HS-5 (cell line): ENCODE data around the gene GALK2.
"Not testable (repeated sequence)": the region's sequence is repeated elsewhere in the genome, so short reads cannot be mapped to it uniquely, and the experiment has no call there.

Source experiments
- DNase-seq: peaks from one replicate; pipeline ENCODE4 v3.0.0-alpha.2; 2012; ENCODE audit warnings: low read depth

GALK2 gene

DNA sequence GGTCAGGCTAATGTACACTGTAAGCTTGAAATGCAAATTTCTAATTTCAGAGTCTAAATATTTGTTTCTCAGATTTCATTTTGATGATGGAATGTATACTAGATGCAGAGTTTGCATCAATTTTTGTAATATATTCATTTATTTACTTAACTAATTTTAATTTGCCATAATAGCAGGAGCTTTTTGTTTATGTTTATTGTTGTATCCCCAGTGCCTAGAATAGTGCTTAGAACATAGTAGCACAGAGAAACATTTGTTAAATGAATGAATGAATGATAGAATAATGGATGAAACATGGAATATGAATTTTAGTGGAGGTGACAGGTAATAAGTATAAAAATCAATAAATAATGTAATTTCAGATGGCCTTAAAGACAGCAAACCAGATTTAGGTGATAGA is 5.2 kb upstream of the GALK2 start:
- DNase-seq: no peak

DNA sequence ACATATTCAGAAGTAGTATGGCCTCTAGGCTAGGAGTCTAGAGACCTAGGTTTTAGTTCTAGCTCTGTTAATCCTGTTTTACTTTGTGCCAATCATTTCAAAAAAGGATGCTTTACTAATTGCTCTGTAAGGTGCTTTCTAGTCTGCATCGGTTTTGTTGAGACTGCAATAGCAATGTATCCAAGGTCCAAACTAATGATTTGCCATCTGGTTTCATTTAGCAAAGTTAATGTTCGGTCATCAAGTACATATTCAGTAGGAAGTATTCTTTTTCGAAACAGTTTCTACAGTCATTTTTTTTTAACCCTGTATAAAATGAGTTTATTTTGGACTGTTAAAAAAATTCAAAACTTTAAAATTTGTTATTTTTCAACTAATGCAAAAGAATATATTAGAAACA is 2.0 kb upstream of the GALK2 start:
- DNase-seq: no peak

DNA sequence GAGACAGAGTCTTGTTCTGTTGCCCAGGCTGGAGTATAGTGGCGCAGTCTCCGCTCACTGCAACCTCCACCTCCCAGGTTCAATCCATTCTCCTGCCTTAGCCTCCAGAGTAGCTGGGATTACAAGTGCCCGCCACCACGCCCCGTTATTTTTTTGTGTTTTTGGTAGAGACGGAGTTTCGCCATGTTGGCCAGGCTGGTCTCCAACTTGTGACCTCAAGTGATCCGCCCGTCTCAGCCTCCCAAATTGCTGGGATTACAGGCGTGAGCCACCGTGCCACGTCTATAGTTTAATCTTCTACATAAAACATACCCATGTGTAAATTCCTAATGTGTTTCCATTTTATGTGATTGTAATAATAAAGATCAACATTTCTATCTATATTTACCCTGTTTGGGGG is 1.7 kb downstream of the GALK2 start:
- no peak for DNase-seq

DNA sequence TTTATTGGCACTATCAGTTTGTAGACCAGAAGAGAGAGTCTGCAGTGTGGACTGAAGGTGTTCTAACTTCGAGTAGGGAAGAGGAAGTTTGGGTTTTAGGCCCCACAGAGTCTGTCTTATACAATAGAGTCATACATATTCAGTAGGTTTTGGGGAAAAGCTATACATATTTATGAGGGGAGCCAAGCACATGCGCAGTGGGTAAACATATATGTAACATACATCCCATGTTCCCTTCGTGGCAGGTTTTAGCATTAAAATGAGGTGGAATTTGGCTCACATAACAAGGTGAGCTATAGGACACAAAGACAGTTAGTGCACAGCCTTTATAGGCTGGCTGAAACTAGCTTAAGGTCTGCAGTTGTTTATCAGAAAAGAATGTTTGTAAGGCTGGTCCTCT is 4.9 kb downstream of the GALK2 start:
- no peak for DNase-seq

DNA sequence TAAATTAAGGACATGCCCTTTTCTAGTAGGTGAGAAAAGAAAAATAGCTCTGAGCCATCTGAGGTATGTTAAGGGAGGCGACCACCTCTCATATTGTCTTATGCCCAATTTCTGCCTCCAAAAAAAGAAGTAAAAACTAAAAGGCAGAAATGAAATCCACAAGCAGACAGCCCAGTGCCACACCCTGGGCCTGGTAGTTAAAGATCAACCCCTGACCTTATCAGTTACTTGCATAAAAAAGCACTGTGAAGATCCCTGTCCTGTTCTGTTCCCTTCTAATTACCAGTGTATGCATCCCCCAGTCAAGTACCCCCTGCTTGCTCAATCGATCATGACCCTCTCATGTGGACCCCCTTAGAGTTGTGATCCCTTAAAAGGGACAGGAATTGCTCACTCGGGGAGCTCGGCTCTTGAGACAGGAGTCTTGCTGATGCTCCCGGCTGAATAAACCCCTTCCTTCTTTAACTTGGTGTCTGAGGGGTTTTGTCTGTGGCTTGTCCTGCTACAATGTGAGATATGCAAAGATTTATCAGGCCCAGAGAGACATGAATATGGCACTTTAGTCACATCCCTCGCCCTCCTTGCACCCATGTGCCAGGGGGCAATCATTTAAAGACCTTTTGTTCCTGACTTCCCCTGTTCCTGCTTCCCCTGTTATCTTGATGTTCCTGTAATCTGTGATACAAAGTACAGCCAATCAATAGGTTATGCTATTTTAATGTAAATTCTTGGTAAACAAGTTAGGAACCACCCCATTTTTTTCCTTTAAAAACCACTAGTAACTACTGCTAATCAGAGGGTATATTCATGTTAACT is 5.7 kb downstream of the GALK2 start:
- DNase-seq: not testable (repeated sequence)

DNA sequence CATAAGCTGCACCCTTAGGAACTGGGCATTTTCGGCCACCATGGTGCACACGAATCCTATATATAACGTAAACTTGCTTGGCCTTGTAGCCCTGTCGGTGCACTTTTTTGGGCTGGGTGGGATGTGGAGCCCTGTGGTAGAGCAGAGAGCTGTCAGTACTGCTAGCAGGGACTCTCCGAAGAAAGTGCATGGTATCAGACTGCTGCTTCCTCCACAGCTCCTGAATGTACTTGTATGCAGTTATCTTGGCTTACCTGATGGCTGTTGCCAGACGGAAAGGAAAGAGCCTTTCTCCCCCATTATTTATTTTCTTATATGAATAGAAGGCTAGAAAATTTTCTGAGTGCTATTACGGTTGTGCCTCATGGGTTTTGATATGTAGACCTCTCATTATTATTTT is 8.4 kb downstream of the GALK2 start:
- DNase-seq: no peak

DNA sequence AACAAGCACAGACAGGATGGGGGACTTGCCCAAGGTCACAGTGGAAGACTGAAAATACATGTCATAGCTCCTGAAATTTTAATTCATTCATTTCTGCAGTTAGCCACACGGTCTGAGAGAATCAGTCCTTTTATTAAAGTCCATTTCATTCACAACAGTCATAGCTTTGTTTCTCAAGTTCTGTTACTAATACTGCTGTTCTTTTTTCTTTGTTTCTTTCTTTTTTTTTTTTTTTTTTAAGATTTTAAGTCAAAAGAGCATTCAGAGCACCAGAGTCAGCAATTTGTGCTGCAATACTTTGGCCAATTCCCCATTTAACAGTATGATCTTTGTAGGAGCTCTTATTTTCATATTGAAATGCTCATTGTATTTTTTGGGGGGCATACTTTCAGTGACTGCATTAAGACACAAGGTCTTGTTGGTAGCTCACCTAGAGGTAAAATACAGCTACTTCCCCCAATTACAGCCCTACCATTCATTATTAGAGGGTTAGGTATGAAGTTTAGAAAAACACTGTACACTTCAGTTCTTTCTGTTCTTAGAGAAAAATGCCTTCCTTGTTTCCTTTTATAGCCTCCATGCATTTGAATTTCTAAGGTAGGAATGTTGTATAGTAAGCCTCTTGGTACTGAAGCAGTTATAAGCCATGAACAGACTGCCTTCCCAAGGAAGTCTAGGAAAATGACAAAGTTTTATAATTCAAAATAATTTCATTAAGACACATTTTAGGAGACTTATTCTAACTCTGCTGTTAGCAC is 9.6 kb downstream of the GALK2 start:
- no peak for DNase-seq

DNA sequence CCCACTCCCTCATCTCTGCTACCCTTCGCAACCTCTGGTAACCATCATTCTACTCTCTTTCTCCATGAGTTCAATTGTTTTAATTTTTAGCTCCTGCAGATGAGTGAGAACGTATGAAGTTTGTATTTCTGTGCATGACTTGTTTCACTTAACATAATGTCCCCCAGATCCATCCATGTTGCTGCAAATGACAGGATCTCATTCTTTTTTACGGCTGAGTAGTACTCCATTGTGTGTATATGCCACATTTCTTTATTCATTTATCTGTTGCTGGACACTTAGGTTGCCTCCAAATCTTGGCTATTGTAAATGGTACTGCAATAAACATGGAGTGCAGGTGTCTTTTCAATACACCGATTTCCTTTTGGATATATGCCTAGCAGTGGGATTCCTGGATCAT is 12.1 kb downstream of the GALK2 start:
- DNase-seq: no peak

DNA sequence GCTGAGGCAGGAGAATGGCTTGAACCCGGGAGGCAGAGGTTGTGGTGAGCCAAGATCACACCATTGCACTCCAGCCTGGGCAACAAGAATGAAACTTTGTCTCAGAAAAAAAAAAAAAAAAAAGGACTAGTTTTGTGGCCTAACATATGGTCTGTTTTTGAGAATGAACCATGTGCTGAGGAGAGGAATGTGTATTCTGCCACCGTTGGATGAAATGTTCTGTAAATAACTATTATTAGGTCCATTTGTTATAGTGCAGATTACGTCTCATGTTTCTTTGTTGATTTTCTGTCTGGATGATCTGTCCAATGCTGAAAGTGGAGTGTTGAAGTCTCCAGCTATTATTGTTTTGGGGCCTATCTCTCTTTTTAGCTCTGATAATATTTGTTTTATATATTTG is 13.7 kb downstream of the GALK2 start:
- DNase-seq: not testable (repeated sequence)

DNA sequence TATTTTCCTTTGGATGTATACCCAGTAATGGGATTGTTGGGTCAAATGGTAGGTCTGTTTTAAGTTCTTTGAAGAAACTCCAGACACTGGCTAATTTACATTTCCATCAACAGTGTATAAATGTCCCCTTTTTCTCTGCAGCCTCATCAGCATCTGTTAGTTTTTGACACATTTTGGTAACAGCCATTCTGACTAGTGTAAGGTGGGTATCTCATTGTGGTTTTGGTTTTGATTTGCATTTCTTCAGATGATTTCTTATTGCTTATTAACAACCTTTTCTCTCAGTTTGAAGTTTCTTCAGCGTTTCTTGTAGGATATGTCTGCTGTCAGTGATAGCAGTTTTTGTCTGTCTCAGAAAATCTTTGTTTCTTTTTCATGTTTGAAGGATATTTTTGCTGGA is 15.4 kb downstream of the GALK2 start:
- no peak for DNase-seq

DNA sequence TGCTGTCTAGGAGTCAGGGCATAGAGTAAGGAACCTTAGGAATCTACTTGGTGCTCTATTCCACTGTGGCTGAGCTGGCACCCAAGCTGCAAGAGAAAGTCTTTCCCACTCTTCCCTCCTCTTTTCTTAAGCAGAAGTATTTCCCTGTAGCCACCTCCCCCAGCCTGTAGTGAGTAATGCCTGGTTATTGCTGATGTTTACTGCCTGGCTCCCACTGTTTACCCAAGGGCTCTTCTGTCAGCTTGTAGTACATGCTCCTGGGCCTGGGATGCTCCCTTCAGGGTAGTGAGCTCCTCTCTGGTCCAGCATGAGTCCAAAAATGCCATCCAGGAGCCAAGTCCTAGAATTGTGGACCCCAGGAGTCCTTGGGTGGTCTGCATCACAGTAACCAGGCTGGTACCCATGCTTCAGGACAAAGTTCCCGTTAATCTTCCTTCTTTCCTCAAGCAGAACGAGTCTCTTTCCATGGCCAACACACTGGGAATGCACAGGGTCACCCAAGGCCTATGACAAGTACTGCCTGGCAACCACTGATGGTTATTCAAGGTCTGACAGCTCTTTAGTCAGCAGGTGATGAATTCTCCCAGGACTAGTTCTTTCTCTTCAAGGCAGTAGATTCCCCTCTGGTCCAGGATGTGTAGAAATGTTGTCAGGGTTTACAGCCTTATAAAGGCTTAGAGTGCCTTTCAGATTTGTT is 17.6 kb downstream of the GALK2 start:
- no peak for DNase-seq

DNA sequence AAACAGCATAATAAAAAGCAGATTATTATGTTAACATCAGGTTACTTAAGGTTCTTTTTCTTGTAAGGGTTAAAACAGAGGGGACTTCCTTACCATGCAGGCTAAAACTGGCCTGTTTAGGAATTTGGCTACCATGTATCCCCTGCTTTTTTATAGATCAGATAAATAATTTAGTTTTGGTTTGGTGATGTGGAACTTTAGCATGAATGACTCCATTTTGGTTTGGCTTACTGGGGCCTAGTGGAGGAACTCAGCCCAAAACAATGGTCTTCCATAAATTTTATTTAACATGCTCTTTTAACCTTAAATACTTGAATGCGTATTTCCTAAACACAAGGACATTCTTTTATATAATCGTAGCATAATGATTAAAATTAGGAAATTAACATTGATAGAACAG is 18.9 kb downstream of the GALK2 start:
- no peak for DNase-seq

DNA sequence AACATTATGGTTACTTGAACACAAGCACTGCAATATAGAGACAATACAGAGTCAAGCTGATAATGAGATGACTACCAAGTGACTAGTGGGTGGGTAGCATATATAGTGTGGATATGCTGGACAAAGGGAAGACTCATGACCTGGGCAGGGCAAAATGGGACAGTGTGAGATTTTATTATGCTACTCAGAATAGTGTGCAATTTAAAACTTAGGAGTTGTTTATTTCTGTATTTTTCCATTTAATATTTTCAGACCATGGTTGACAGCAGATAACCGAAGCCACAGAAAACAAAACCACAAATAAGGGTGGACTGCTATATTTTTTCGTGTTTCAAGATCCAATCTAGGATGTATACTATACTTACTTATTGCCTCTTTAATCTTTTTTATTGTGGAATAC is 19.6 kb downstream of the GALK2 start:
- peak; percentile 4 for DNase-seq

DNA sequence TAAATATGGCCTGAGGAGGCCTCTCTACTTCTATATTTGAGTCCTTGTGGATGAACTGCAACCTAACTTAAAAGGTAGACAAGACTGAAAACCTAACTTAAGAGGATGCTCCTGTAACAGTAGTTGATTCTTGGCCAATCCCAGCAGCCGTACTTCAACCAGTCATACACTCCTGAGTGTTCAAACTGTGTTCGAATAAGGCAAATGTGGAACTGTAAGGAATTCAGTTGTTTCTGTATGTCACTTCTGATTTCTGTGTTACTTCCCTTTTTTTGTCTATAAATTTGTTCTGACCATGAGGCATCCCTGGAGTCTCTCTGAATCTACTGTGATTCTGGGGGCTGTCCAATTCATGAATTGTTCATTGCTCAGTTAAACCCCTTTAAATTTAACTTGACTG is 20.5 kb downstream of the GALK2 start:
- DNase-seq: no peak

DNA sequence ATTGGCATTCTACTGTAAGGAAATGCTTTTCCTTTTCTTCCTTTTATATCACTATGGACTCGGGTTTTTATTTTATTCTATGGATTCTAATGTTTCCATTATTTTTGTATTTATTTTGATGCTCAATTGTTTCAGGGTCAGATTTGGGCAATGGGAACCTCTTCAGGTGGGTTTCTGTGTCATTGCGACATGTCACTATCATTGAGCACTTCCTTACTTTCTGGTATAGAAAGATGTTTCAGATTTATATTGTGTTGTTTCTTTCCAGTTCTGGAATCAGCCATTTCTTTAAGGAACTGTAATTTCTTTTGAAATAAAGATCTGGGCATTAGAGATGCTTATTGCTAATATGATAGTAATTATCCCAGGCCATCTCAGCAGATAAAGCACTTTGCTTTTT is 21.8 kb downstream of the GALK2 start:
- DNase-seq: no peak

DNA sequence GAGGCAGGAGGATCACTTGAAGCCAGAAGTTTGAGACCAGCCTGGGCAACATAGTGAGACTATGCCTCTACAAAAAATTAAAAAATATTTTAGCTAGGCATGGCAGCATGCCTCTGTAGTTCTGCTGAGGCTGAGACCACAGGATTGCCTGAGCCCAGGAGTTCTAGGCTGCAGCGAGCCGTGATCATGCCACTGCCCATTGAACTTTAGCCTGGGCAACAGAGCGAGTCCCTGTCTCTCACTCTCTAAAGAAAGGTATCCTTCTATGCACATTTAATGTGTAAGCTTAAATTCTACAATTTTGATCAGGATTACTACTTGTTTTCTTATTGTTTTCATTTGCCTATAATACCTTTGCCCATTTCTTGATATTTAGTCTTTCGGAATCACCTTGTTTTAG is 26.8 kb downstream of the GALK2 start:
- DNase-seq: no peak

DNA sequence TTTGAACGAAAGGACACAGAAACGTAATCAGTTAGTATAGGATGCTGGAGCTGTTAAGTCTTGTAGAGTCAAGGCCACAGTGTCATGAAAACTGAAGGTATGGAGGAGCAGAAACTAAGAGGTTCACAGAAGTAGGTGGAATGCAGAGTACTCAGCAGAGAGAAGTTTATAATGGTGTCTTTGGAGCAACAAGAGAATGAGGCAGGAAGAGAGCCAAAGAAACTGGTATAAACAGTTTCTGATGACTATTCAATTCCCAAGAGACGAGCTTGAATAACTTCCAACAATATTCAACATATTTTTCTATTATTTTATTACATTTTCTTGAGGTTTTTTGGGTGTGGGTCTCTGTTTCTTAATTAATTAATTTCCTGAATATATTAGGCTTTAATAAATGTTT is 29.6 kb downstream of the GALK2 start:
- DNase-seq: no peak

DNA sequence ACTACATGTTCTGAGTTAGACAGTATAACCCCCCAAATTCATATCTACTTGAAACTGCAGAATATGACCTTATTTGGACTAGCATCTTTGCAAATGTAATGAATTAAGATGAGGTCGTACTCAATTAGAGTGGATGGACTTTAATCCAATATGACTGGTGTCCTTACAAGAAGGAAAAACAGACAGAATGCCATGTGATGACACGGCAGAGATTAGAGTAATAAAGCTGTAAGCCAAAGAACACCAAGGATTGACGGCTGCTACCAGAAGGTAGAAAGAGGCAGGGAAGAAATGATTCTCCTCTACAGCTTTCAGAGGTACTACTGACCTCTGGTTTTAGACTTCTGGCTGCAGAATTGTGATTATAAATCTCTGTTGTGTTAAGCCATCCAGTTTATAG is 30.3 kb downstream of the GALK2 start:
- no peak for DNase-seq

DNA sequence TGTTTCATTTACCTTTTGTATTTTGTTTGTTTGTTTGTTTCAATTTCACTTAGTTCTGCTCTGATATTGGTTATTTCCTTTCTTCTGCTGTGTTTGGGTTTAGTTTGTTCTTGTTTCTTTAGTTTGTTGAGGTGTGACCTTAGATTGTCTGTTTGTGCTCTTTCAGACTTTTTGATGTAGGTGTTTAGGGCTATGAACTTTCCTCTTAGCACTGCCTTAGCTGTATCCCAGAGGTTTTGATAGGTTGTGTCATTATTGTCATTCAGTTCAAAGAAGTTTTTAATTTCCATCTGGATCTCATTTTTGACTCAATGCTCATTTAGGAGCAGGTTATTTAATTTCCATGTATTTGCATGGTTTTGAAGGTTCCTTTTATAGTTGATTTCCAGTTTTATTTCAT is 38.1 kb downstream of the GALK2 start:
- not testable (repeated sequence) for DNase-seq

DNA sequence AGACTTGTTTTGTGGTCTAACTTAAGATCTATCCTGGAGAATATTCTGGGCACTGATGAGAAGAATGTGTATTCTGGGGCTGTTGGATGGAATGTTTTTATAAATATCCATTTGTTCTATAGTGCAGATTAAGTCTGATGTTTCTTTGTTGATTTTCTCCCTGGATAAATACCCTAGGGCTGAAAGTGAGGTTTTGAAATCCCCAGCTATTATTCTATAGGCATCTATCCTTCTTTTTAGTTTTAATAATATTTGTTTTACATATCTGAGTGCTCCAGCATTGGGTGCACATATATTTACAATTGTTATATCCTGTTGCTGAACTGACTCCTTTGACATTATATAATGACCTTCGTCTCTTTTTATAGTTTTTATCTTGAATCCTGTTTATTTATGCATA is 42.9 kb downstream of the GALK2 start:
- no peak for DNase-seq

DNA sequence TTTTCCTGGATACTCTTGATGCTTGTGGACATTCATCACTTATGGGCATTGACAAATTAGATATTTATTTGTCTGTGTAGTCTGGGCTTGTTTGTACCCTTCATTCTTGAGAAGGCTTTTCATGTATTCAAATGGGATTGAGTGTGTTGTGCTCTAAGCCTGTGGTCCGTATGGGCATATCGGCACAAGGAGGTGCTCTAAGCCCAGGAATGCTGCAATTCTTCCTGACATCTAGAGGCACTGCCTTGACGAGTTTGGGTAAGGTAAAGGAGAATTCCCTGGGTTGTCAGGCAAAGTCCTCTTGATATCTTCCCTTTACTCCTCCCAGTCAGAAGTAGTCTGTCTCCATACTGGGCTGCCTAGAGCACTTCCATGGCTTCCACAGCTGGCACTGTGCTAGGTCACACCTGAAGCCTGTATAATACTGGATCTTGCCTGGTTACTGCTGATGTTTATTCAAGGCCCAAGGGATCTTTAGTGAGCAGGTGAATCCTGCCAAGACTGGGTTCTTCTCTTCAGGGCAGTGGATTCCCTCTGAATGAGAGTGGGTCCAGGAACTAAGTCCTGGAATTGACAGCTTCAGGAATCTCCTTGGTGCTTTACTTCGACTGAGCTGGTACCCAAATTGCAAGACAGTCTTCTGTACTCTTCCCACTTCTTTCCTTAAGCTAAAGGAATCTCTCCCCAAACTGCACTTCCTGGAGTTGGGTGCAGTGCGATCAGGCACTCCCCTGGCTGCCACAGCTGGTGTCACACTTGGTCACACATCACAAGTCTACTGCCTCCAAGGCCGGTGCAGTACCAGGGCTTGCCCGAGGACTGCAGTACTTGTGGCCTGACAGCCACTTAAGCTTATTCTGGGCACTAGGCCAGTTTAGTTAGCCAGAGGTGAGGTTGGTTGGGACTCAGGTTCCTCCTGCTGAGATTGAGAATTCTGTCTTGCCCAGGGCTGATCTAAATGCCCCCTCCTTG is 46.0 kb downstream of the GALK2 start:
- DNase-seq: no peak
